Prostate gland (tissue), 2 donors: ENCODE measurements around the gene AHNAK. TPM values are rescaled to one million over a fixed set of nuclear protein-coding genes. Genes with fewer than 3 reads are reported as not detected.
A peak's percentile ranks its signal among the peaks of the same experiment; 100 is the strongest.

Source experiments
- DNase-seq: peaks from one replicate; pipeline ENCODE4 v3.0.0-alpha.2; 2019; ENCODE audit warnings: low spot score
- H3K27ac ChIP-seq, 2 donors: fragments of 200-600 bp; sonication (generic); 2 replicates each; pipeline ENCODE4 v1.5.1; 2017 to 2019
- H3K27me3 ChIP-seq: fragments of 200-600 bp; sonication (generic); replicated peaks from 2 replicates; pipeline ENCODE4 v1.5.1; 2019; ENCODE audit not compliant: insufficient read depth
- H3K36me3 ChIP-seq, 2 donors: fragments of 200-600 bp; sonication (generic); 1 replicate in 1 of 2; 2 replicates in 1 of 2; pipeline versions ENCODE4 v1.5.1 to v1.8.1; 2017 to 2019
- H3K4me1 ChIP-seq: fragments of 200-600 bp; sonication (generic); replicated peaks from 2 replicates; pipeline ENCODE4 v1.5.1; 2019
- H3K4me3 ChIP-seq, 2 donors: fragments of 200-600 bp; sonication (generic); 2 replicates each; pipeline ENCODE4 v1.5.1; 2017 to 2019
- H3K9me3 ChIP-seq: fragments of 200-600 bp; sonication (generic); 2 replicates; pipeline ENCODE4 v1.5.1; 2017
- CTCF ChIP-seq, 4 experiments: fragments of 200-600 bp in 2 of 4; fragments of 450-650 bp in 2 of 4; sonication (generic) in 2 of 4; IDR thresholded peaks; 1 replicate in 3 of 4; 2 replicates in 1 of 4; pipeline ENCODE4 v1.5.1; 2016 to 2019; ENCODE audit warnings: antibody characterized with exemption in 4 of 4, mild to moderate bottlenecking in 2 of 4, moderate library complexity in 2 of 4
- POLR2A ChIP-seq: fragments of 450-650 bp; IDR thresholded peaks from one replicate; pipeline ENCODE4 v1.6.1; 2016; ENCODE audit warnings: antibody characterized with exemption, mild to moderate bottlenecking
- POLR2AphosphoS5 ChIP-seq: sonication (generic); formaldehyde crosslinking; IDR thresholded peaks from one replicate; pipeline ENCODE4 v1.6.1; 2017; ENCODE audit warnings: antibody characterized with exemption
- WGBS: methylation state at CpG from one replicate; pipeline ENCODE4 v1.1.5; 2018; 5-methylcytosine and 5-hydroxymethylcytosine counted together
- intact Hi-C: fragments of 100-400 bp; cut with DNase I; formaldehyde crosslinking; loops from one replicate; pipeline ENCODE4 v1.14.2; 2022
- total RNA-seq, 2 donors: library from RNA; depleted of rRNA; stranded (reverse); fragments of >200 nt; gene quantifications; one replicate each; pipeline ENCODE4 v1.1.0, GENCODE V29; 2016

AHNAK gene
- total RNA-seq, 2 donors from 2014 or later, result 367 to 434 TPM

- Histone ChIP-seq H3K9me3 (no peaks in the 10 kb centered on the region), H3K4me3 (no peak overlapping the region), H3K4me1 (peaks cover 6% of the 10 kb centered on the region), H3K27me3 (no peaks in the 10 kb centered on the region), H3K27ac (peak overlapping the region; percentile 67 to 70), H3K36me3 (no peaks in the 10 kb centered on the region)
- 6% methylated on average over 6 of the region's 6 CpGs for WGBS
- intact Hi-C loops, result loop anchor here (5.0 kb wide), 1 partner anchor 37 kb away; no protein-coding TSS in a partner anchor
- peak; percentile 29 for DNase-seq
- no peak for TF ChIP-seq POLR2AphosphoS5
- TF ChIP-seq CTCF (IDR thresholded peaks at IDR 0.05), result no peak
- TF ChIP-seq POLR2A, result no peak
These were observed 112.7 kb downstream of the AHNAK start for GRCh38 chr11:62433904-62434276.

GRCh38 chr11:62433141-62433903 is 113.3 kb downstream of the AHNAK start:
- H3K36me3 ChIP-seq, result no peaks in the 10 kb centered on the region
- peak overlapping the region; percentile 67 to 70 for H3K27ac ChIP-seq
- no peaks in the 10 kb centered on the region for H3K9me3 ChIP-seq
- TF ChIP-seq POLR2AphosphoS5 (peak; percentile 27), POLR2A (no peak), CTCF (IDR thresholded peaks at IDR 0.05) (peak in 2 of 4 experiments; percentile 12 to 21)
- H3K4me3 ChIP-seq, result no peak overlapping the region
- 8% methylated on average over 16 of the region's 16 CpGs for WGBS
- DNase-seq, result peak; percentile 39
- H3K4me1 ChIP-seq, result peaks cover 6% of the 10 kb centered on the region
- H3K27me3 ChIP-seq, result no peaks in the 10 kb centered on the region
- intact Hi-C loops, result loop anchor here (5.0 kb wide), 1 partner anchor 36 kb away; no protein-coding TSS in a partner anchor

GRCh38 chr11:62432695-62433094 is 113.9 kb downstream of the AHNAK start:
- intact Hi-C loops, result loop anchor here (5.0 kb wide), 1 partner anchor 35 kb away; no protein-coding TSS in a partner anchor
- Histone ChIP-seq H3K27me3 (no peaks in the 10 kb centered on the region), H3K4me3 (no peak overlapping the region), H3K27ac (peak overlapping the region; percentile 67 to 70), H3K9me3 (no peaks in the 10 kb centered on the region), H3K4me1 (peaks cover 6% of the 10 kb centered on the region), H3K36me3 (no peaks in the 10 kb centered on the region)
- DNase-seq, result no peak
- TF ChIP-seq CTCF (IDR thresholded peaks at IDR 0.05) (no peak), POLR2AphosphoS5 (no peak), POLR2A (no peak)
- 56% methylated on average over 9 of the region's 9 CpGs for WGBS

- no peaks in the 10 kb centered on the region for H3K27me3 ChIP-seq
- intact Hi-C loops, result loop anchor here (5.0 kb wide), 1 partner anchor 34 kb away; no protein-coding TSS in a partner anchor
- no peak overlapping the region for H3K4me3 ChIP-seq
- DNase-seq, result no peak
- H3K4me1 ChIP-seq, result peaks cover 6% of the 10 kb centered on the region
- WGBS, result 40% methylated on average over 11 of the region's 11 CpGs
- TF ChIP-seq CTCF (IDR thresholded peaks at IDR 0.05) (no peak), POLR2AphosphoS5 (no peak), POLR2A (no peak)
- no peak overlapping the region for H3K27ac ChIP-seq
- H3K9me3 ChIP-seq, result no peaks in the 10 kb centered on the region
- H3K36me3 ChIP-seq, result no peaks in the 10 kb centered on the region
These were observed 115.3 kb downstream of the AHNAK start for GRCh38 chr11:62431171-62431901.
